GM19468 (cell line): ENCODE measurements around the gene RALB.

ENCODE experiments used
- ATAC-seq: cut with Tn5 transposase; IDR thresholded peaks from one replicate; pipeline ENCODE4 v1.9.1; 2021; ENCODE audit warnings: mild to moderate bottlenecking, moderate library complexity, moderate number of reproducible peaks; ENCODE audit not compliant: unreplicated experiment; ENCODE audit errors: extremely low read depth

RALB gene

GRCh38 chr2:120330946-120331822 lies 78.5 kb downstream of the RALB start:
- ATAC-seq = no peak

- no peak for ATAC-seq
These were observed 79.3 kb downstream of the RALB start for GRCh38 chr2:120331903-120332302.

GRCh38 chr2:120332384-120332783 lies 79.7 kb downstream of the RALB start:
- no peak for ATAC-seq

GRCh38 chr2:120334068-120334467 lies 81.4 kb downstream of the RALB start:
- no peak for ATAC-seq

- ATAC-seq = no peak
These were observed 84.1 kb downstream of the RALB start for GRCh38 chr2:120336749-120337148.

- no peak for ATAC-seq
These were observed 85.4 kb downstream of the RALB start for GRCh38 chr2:120338015-120338414.

- no peak for ATAC-seq
These were observed 89.3 kb downstream of the RALB start for GRCh38 chr2:120341977-120342376.

- ATAC-seq = no peak
These were observed 89.8 kb downstream of the RALB start for GRCh38 chr2:120342446-120342845.

- no peak for ATAC-seq
These were observed 90.4 kb downstream of the RALB start for GRCh38 chr2:120343100-120343432.

- no peak for ATAC-seq
These were observed 90.9 kb downstream of the RALB start for GRCh38 chr2:120343433-120344105.
